HG03432 (cell line): ENCODE measurements around the gene TMEM125.

Source experiments
- ATAC-seq: cut with Tn5 transposase; IDR thresholded peaks from one replicate; pipeline ENCODE4 v1.9.1; 2021; ENCODE audit warnings: mild to moderate bottlenecking, moderate library complexity; ENCODE audit not compliant: unreplicated experiment

The TMEM125 gene

GRCh38 chr1:43246466-43247213 is 23.1 kb upstream of the TMEM125 start:
- no peak for ATAC-seq

GRCh38 chr1:43247256-43247921 is 22.4 kb upstream of the TMEM125 start:
- ATAC-seq, result no peak

DNA sequence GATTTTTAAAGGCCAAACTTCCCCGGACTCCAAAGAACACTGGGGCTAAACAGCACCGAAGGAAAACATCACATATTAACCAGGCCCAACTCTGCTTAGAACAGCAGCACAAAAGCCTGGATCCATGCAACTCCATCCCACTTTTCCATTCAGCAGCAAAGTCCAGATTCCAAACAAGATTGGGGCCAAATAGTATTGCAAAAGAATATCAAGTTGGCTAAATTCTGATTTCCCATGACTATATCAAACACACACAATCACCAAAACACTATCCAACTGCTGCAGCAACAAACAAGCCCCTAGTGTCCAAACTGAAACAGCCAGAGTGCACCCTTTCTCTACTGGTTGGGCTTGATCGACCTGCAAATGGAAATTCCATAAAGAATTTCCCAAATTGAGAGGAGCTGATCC is 19.4 kb upstream of the TMEM125 start:
- ATAC-seq, result no peak

GRCh38 chr1:43251024-43251423 is 18.8 kb upstream of the TMEM125 start:
- no peak for ATAC-seq

DNA sequence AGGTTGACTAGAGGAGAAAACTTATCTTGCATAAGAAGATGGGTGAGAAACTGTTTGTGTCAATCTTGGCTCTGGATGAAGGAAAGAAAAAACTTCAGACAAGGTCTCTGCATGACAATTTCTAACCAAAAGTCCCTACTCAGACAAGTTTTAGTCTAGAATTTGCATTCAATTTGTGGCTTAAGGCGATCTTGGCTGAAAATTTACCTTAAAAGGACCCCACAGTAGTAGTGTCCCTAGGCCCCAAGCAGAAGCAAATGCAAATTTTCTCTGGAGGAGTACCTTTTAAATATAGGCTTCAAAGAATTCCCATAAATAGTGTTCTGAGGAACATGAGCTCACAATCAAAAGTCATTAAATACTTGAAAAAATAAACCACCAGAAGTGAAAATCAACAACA is 17.6 kb upstream of the TMEM125 start:
- no peak for ATAC-seq

DNA sequence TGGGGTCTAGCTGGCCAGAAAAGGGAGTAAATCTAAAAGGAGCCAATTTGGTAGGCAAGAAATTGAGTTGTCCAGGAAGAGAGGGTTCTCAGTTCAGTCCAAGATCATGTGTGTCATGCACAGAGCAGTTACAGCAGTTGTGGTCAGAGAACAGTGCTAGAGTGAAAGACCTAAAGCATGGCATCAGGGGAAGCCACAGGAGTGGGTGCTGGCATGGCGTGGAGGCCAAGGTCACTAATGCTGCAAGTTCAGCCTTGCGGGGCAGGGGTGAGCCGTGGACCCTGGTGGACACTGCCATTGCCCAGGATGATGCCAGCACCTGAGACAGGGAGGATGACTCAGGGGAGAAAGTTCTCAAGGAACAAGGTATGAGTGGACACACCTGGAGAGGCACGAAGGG is 16.6 kb upstream of the TMEM125 start:
- ATAC-seq, result no peak

- no peak for ATAC-seq
Measured at GRCh38 chr1:43253876-43254275, 15.9 kb upstream of the TMEM125 start.

DNA sequence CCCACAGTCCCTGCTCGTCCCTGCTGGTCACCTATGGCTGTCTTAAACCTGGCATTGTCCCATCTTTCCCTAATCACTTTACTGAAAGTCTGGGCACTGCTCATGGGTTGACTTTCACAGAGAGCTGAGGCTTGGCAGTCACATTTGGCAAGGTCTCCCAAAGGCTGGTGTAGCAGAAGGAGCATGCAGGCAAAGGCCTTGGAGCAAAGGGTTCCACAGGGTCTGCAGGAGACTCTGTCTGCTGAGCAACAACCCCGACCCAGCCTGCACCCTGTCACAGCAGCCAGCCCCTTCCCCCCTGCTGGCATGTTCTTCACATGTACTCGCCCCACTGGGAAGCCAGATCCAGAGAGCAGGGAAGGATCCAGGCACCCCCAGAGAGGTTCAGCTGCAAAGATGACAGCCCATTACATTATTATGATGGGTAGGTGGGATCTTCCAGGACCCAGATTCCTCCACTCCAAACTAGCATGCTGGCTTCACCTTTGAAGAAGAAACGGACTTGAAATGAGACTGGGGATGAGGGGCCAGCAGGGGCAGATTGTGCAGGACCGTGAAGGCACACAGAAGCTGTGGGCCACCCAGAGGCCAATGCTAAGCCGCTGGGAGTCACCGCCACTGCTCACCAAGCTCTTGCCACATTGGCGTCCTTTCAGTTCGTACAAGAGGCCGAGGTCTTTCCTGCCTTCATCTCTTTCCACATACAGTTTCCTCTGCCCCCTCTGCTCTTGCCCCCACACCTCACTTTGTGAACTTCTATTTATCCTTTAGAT is 14.2 kb upstream of the TMEM125 start:
- no peak for ATAC-seq

DNA sequence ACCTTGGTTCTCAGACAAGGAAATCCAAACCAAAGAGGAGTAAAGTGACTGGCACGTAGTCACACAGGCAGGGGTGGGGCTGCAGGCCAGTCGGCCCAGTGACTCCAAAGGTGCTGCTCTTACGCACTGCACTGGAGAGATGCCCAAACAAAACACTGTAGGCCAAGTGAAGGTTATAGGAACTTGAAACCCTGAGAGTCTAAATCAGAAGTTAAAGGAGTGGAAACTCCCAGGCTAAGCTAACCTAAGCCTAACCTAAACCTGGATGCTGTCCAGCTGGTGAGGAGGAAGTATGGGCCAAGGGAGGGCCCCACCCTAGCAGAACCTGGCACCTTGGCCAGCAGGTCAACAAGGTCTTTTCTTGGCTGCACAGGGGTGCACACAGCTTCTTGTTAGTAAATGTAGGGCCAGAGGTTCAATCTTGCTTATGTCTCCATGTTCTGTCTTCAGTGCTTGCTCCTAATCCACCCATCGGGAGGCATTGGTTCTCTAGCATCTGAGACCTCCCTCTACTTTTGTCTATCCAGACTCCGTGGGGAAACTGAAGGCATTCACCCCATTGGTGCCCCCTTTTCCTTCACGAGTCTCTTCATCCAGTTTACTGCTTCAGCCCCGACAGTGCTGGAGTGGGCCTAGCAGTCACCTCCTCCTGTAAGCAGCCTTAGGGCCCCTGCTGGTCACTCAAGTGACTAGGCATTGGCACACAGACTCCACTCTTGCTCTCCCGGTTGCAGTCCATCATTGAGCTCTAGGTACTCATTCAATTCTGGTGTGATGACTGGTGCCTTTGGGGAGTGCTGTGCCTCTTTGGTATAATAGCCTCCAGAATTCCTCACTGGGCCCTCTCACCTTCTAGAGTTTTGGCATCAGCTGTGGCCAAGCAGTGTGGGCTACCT is 12.9 kb upstream of the TMEM125 start:
- ATAC-seq, result no peak

DNA sequence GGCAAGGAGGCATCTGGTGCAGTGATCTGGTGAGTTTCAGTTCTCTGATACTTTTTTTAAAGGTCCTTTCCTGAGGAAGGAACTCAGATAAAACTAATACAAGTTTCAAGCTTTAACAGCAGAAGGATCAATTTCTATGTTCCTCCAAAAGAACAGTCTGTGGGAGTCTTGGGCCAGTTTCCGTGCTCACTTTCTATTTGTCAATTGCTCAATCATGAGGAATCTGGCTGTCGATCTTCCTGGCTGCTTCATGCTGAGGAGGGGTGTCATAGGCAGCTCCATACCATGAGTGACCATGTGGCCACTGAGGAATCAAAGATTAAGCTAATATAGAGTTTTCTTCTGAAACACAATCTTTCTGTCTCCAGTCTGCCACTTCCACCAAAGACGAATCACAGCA is 11.4 kb upstream of the TMEM125 start:
- ATAC-seq, result no peak

DNA sequence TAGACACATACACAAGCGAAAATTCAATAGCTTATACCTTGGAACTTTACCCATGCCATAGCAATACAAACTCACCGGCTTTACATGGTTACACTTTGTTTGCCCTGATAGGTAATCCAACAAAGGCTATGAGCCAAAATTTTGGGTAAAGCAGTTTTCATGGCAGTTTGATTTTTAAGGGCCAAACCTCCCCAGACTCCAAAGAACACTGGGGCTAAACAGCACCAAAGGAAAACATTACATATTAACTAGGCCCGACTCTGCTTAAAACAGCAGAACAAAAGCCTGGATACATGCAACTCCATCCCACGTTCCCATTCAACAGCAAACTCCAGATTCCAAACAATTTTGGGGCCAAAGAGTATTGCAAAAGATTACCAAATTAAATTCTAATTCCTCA is 4.4 kb upstream of the TMEM125 start:
- no peak for ATAC-seq

DNA sequence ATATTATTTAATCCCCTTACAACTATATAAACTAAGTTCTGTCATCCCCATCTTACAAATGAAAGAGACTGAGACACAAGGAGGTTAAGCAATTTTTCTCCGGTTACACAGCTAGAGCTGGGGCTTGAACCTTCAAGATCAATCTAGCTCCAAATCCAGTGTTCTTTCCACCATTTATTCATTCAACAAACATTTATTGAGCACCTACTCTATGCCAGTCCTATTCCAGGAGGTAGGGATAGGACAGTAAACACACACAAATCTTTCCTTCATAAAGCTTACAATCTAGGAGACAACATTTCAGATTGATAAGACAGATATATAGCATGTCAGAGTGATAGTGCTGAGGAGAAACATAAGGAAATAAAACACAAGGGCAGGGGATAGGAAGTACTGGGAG is 2.9 kb upstream of the TMEM125 start:
- no peak for ATAC-seq

DNA sequence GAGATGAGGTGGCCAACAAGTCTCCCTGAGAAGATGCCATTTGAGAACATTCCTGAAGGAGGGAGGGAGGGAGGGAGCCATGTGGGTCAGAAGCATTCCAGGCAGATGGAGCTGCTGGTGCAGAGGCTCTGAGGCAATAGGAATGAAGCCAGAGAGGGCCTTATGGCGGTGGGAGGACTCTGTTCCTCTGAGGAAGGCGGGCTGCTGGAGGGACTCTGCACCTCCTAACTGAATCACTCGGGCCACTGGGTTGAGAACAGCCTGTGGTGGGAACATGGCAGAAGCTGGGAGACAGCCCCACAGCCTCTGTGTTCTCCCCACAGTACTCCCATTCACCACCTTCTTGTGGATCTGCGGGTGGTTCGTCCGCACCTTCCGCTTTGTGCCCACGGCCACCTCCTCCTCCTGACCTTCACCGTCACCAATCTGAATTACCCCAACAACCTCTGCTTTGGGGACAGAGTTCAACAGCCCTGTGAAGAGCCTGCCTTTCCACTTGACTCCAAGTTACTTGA is 2.4 kb upstream of the TMEM125 start:
- no peak for ATAC-seq

DNA sequence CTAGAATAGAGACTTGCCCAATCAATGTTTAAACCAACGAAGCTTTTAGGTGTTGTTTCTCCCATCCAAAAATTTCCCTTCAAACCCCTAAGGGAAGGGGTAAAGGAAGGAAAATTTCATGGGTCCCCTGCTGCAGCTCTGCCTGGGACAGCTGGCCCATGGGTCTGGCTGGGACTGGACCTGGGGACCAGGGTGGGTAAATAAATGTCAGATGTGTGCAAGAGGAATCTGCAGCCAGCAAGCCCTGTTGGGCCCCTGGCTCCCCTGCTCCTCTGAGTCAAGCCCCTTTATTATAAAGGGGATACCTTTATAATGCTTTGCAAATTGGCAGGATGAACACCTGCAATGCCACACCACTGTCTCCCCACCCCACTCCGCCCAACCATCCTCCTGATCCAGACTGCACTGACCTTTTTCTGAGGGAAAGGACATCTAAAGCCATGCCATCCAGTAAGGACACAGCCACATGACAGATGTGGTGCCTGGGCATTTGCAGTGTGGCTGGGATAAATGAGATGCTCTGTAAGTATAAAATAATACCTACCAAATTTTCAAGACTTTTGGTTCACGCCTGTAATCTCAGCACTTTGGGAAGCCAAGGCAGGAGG is 1.9 kb upstream of the TMEM125 start:
- ATAC-seq, result no peak

DNA sequence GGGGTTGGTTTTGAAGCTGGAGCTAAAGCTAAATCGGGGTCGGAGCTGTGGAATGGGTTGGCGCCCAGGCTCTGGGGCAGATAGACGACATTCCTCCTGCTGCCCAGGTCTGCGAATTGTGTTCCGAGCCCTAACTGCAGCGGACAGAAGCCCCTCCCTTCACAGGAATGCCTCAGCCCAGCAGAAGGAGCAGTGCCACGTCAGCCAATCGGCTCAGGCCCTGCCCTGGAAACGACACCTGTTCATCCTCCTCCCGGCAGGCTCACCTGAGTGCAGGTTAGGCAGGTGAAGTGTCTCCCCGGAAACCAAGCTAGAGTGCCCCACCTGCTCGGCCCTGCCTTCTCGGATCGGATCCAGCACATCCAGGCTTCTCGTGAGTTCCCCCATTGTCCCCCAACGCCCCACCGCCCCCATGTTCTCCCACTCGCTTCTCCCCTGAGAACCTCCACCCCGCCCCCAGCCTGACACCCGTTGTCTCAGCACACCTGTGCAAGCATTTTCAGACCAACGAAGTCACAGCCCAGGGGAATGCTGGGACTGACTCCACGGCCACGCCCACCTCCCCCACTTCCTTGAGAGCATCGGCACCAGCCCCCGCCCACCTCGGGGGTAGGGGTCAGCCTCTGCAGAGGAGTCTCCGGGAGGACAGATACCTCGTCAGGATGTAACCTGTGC is 775 bp downstream of the TMEM125 start:
- ATAC-seq, result no peak

DNA sequence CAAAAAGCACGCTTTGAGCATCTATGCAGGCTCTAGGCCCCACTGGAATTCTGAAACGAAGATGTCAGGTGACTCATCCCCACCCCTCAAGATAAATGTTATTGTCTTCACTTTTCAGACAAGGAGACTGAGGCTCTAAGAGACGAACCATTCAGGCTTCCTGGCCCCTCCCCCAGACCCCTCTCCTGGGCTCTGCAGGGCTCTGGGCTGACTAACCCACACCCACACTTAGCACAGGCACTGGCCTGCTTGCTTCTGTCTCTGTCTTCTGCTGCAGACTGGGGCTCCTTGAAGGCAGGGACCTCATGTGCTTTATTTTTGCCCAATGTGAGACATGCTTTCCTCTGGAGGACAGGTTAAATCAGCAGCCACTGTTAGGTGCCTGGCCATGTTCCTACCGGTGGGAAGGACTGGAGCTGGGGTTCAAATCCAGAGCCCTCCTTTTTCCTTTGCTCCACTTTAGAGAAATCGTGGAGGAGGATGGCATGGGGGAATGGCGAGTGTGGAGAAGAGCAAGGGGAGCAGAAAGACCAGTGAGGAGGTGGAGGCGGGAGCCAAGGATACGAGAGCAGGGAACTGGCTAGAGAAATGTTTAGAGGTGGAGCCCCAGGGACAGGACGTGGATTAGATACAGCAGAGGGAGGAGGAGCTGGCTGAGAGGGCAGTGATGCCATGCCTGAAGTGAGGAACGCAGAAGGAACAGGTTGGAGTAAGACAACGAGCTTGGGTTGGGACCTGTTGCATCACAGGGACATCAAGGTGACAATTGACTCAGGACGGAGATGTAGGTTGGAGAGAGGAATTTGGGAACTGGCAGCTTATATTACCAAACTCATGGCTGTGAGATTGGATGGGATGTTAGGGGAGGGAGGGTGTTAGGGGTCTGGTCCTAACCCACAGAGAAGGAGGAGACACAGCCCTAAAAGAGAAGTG is 1.7 kb downstream of the TMEM125 start:
- no peak for ATAC-seq

DNA sequence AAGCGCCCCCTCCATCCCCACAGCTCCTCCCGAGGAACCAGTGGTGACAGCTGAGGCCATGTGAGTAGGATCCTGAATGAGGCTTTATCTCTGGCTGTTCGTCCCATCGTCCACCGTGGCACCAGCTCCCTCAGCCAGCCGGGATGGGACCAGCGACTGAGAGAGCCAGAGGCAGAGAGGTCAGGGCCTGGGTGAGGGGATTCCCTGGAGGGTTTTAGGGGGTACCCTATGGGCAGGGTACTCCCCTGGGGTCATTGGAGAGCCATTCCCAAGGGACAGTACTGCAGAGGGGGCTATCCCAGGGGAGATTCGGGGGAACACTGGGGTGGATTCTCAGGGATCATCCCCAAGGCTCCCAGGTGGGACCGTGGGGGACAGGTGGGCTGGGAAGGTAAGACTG is 2.4 kb downstream of the TMEM125 start:
- ATAC-seq, result no peak
